T47D (cell line): ENCODE data around the gene KCNQ1.

ENCODE experiments used
- DNase-seq, 2 experiments: peaks; one replicate each; pipeline versions ENCODE4 v3.0.0 to v3.0.0-alpha.2; 2011 to 2012; ENCODE audit warnings: low read depth in 1 of 2, low spot score in 1 of 2
- JUND ChIP-seq: IDR thresholded peaks from 2 replicates; pipeline ENCODE4 v1.6.1; 2012; ENCODE audit warnings: low read depth
- in situ Hi-C: cut with HindIII; loops from 2 replicates; pipeline ENCODE4 v1.10.0; 2016; ENCODE audit warnings: low sequenced_read_pairs, low pct_unique_long_range_greater_than_20kb

Gene KCNQ1

GRCh38 chr11:2444821-2445745, at the start of gene KCNQ1:
Gene KCNQ1 (plus strand): TSS chr11:2445008. CDS start chr11:2445099, 91 bp downstream.
- in situ Hi-C loops: no loop called here
- TF ChIP-seq JUND: no peak

GRCh38 chr11:2395211-2395730, 49.5 kb upstream of the KCNQ1 start:
- no peak for TF ChIP-seq JUND
- in situ Hi-C loops: no loop called here
- no peak for DNase-seq

More at GRCh38 chr11:2444821-2445745, at the start of gene KCNQ1:
- peak; percentile 77 to 82 for DNase-seq

GRCh38 chr11:2395856-2396255, 49.0 kb upstream of the KCNQ1 start:
- in situ Hi-C loops: no loop called here

GRCh38 chr11:2396471-2396870, 48.3 kb upstream of the KCNQ1 start:
- in situ Hi-C loops: no loop called here
- TF ChIP-seq JUND: no peak
- no peak for DNase-seq

More at GRCh38 chr11:2395856-2396255, 49.0 kb upstream of the KCNQ1 start:
- no peak for TF ChIP-seq JUND
- DNase-seq: no peak

GRCh38 chr11:2397005-2397404, 47.8 kb upstream of the KCNQ1 start:
- in situ Hi-C loops: no loop called here
- no peak for DNase-seq
- no peak for TF ChIP-seq JUND

- no peak for TF ChIP-seq JUND
- DNase-seq: no peak
- in situ Hi-C loops: no loop called here
Measured at GRCh38 chr11:2398664-2399355, 46.0 kb upstream of the KCNQ1 start.

- no peak for TF ChIP-seq JUND
- in situ Hi-C loops: no loop called here
- DNase-seq: no peak
Measured at GRCh38 chr11:2399488-2400068, 45.2 kb upstream of the KCNQ1 start.

- DNase-seq: peak; percentile 98 to 99
- no peak for TF ChIP-seq JUND
- in situ Hi-C loops: no loop called here
Measured at GRCh38 chr11:2400069-2400761, 44.6 kb upstream of the KCNQ1 start, which contains the start of gene TSSC4. Gene TSSC4 (plus strand): TSS chr11:2400750. CDS start chr11:2402634, 1,884 bp downstream.

GRCh38 chr11:2400762-2401435, 43.9 kb upstream of the KCNQ1 start:
- no peak for TF ChIP-seq JUND
- in situ Hi-C loops: no loop called here
- DNase-seq: no peak

GRCh38 chr11:2401436-2401984, 43.3 kb upstream of the KCNQ1 start:
- in situ Hi-C loops: no loop called here
- no peak for DNase-seq

GRCh38 chr11:2402106-2402505, 42.7 kb upstream of the KCNQ1 start:
- no peak for DNase-seq
- in situ Hi-C loops: no loop called here
- TF ChIP-seq JUND: no peak

More at GRCh38 chr11:2401436-2401984, 43.3 kb upstream of the KCNQ1 start:
- no peak for TF ChIP-seq JUND
